Limb (tissue), 2 donors: ENCODE measurements around the gene C11orf68.

Experiments
- DNase-seq, 2 donors: peaks; one replicate each; pipeline ENCODE4 v3.0.0-alpha.2; 2016; ENCODE audit errors: extremely low spot score in 2 of 2

Gene C11orf68

DNA sequence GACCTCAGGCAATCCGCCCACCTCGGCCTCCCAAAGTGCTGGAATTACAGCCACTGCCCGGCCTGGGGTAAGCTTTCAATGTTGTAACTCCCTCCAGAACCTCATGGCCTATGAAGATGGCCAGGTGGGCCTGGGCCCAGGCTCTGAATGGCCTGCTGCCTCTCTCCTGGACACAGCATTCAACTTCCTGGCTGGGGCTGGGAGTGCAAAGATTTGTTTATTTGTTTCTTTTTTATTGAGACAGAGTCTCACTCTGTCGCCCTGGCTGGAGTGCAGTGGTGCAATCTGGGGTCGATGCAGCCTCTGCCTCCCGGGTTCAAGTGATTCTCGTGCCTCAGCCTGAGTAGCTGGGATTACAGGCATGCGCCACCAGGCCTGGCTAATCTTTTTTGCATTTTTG lies 25.9 kb upstream of the C11orf68 start:
- DNase-seq, result no peak

DNA sequence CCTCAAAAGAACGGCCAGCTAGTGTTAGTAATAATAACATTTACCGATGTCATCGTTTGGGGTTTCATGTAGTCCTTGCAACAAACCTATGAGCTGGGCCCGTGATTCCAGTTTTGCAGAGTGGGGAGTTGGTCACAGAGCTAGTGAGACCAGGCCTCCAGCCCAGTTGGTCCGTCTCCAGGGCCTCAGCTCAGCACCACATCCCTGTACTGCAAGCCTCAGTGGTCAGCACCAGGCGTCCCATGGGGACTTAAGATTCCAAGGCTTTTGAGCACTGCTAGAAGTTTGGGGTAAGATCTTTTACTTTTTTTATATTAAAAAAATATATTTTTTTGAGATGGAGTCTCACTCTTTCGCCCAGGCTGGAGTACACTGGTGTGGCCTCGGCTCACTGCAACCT lies 25.3 kb upstream of the C11orf68 start:
- no peak for DNase-seq

GRCh38 chr11:65942531-65942930 lies 23.7 kb upstream of the C11orf68 start:
- no peak for DNase-seq

DNA sequence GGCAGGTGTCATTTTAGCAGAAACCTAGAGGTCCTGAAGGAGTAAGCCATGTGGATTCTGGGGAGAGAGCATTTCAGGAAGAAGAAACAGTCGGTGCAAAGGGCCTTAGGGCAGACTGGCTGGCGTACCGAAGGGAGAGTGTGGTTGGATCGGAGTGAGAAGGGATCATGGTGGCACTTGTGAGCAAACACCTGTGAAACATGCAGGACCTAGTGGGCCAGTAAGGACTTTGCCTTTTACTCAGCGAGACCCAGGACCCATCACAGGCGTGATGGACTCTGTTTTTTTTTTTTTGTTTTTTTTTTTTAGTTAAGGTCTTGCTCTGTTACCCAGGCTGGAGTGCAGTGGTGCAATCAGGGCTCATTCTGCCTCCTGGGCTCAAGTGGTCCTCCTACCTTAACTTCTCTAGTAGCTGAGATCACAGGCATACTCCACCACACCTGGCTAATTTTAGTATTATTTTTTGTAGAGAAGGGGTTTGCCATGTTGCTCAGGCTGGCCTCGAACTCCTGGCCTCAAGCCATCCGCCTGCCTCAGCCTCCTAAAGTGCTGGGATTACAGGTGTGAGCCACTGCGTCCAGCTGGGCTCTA lies 23.0 kb upstream of the C11orf68 start:
- no peak for DNase-seq

GRCh38 chr11:65937766-65938165 lies 18.9 kb upstream of the C11orf68 start:
- no peak for DNase-seq

- DNase-seq, result peak in 1 of 2 donors; percentile 21
Measured at GRCh38 chr11:65934014-65934413, 15.2 kb upstream of the C11orf68 start.

GRCh38 chr11:65932558-65932919 lies 13.7 kb upstream of the C11orf68 start:
- no peak for DNase-seq

DNA sequence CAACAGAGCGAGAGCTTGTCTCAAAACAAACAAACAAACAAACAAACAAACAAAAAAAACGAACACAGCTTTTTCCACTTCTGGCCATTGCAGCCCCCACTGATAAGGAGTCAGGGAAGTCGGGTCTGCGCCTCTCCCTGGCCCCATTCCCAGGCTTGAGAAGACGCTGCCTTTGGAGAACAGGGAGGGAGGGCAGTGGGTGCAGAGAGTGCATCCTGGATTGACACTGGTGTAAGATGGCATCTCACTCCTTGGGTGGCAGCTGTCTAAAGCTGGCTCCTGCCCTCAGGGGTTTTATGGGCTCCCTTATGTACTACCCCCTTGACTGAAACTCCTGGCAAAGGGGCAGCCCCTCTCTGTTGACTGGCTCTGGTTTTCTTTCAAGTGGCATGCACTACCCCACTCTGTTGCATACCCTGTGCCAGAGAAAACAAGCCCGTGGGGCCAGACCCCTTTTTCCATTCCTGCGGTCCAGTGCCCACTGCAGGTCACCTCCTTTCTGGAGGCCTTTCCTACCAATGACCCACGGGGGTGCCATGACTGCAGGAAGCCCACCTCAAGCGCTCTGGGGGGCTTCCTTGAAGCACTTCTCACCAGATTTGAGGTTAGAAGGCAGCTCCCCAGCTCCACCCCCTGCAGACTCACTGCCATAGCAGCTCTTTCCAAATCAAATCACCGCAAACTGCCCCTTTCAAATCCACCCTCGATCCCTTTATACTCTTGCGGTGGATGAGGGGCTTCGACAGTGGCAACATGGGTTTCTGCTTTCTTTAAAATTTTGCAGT lies 13.1 kb upstream of the C11orf68 start:
- no peak for DNase-seq

DNA sequence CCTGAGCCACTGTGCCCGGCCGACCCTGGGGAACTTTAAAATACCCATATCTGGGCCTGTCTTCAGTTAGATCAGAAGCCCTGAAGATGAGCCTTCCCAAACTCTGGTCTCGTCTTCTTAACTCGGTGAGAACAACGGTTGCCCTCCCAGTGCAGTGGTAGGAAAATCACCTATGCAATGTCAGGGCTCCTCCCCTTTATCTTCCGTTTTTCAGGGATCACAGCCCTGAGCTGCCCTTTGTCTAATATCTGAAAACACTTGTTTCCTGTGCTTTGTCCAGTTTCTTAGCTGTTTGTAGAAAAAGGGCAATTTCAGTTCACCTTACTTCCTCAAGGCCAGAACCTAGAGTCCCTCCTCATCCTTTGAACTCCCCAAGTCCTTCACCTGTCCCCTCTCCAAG lies 9.8 kb upstream of the C11orf68 start:
- no peak for DNase-seq

DNA sequence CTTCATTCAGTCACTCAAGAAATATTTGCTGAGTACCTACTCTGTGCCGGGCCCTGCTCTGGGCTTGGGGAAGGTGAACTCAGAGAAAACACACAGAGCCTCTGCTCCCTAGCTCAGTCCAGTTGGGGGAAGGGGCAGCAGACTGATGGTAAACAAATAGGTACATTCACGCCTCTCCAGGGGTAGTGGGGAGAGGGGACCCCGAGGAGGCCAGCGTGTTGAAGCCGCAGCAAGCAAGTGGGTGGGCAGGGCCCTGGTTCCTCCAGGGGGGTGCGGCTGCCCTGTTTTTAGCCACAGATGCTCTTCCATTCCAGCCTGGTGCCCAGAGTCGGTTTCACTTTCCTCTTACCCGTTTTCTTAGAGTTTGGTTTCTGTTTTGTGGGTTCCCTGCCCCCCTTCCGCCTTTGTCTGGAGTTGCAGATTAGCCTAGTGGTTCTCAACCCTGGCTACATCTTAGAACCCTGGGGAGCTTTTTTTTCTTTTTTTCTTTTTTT lies 9.1 kb upstream of the C11orf68 start:
- DNase-seq, result no peak

- no peak for DNase-seq
Measured at GRCh38 chr11:65925397-65925796, 6.5 kb upstream of the C11orf68 start.

GRCh38 chr11:65922565-65922964 lies 3.7 kb upstream of the C11orf68 start:
- DNase-seq, result no peak

DNA sequence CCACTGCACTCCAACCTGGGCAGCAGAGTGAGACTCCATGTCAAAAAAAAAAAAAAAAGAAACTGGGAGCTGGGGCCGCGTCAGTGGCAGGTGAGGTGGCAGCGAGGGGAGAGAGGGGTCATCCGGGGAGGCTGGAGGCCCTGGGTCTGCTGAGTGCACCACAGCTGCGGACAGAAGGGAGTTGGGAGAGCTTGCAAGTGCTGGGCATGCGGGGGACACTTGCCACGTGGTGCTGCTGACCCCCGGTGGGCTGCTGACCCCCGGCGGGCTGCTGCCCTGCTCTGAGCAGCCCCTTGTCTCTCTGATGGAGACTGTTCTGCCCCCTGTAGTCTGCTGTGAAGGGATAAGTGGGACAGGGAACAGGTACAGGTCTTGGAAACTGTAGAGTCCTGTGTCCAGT lies 3.0 kb upstream of the C11orf68 start:
- no peak for DNase-seq

DNA sequence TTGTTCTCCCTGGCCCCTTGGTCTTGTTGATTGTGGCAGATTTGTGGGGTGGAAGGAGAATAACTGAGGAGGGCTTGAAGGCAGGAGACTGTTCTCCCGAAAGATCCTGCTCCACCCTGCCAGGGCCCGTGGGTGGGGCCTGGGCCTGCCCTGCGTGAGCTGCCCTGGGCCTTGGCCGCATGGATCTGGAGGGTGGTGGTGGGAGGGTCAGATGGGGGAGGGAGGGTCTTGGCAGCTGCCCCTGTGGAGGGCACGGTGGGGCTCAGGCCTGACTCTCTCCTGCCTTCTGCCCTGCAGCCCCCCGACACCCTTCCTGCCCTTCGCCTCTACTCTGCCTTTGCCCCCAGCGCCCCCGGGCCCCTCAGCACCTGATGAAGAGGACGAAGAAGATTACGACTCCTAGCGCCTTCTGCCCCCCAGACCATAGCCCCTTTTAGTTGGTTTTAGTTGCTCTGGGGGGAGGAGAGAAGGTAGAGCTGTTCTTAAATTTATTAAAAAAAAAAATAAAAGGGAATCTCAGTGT lies 2.2 kb upstream of the C11orf68 start:
- no peak for DNase-seq

DNA sequence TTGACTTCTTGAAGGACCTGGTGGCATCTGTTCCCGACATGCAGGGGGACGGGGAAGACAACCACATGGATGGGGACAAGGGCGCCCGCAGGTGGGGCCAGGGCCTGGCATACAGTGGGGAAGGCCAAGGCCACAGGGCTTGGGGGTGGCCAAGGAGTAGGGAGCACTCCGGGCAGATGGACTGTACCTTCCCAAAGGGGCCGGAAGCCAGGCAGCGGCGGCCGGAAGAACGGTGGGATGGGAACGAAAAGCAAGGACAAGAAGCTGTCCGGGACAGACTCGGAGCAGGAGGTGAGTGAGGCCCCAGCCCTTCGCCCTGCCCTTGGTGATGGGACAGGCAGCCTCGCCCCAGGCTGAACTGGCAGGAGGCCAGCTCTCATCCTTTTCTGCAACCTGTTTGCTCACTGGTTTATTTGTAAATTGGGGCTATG lies 1.5 kb upstream of the C11orf68 start:
- DNase-seq, result no peak

DNA sequence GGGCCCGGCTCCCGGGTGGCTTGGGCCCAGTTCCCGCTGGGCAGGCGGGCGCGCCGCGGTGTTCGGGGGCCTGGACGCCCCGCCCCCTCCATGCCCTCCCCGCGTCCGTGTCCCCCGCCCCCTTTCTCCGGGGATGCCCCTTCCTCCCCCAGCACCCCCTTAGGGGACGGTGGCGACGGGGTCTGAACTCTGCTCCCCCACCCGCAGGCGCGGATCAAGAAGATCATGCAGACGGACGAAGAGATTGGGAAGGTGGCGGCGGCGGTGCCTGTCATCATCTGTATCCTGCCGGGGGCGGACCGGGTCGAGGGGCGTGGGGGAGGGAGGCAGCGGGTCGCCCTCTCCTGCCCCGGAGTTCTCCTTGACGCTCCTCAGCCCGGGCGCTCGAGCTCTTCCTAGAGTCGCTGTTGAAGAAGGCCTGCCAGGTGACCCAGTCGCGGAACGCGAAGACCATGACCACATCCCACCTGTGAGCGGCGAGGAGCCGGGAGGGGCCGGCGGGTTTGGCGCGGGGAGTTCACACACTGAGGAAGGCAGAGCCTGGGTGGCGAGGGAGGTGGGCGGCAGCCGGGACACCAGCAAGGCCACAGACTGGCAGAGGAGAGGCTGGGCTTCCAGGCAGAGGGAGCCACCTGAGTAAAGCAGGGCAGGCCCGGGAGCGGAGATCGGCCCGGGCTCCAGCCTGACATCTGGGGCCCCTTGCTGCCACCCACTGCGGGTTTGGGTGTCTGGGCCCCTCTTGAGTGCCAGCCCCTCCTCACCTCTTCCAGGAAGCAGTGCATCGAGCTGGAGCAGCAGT lies 910 bp upstream of the C11orf68 start:
- no peak for DNase-seq

- peak; percentile 98 to 100 for DNase-seq
Measured at GRCh38 chr11:65919141-65919572, 295 bp upstream of the C11orf68 start, which contains the start of gene DRAP1. DRAP1 (plus strand) TSS chr11:65919426; CDS start chr11:65919502, 76 bp downstream.

- DNase-seq, result no peak
Measured at GRCh38 chr11:65917434-65918210, 1.2 kb downstream of the C11orf68 start.

- no peak for DNase-seq
Measured at GRCh38 chr11:65917077-65917433, 1.8 kb downstream of the C11orf68 start.

DNA sequence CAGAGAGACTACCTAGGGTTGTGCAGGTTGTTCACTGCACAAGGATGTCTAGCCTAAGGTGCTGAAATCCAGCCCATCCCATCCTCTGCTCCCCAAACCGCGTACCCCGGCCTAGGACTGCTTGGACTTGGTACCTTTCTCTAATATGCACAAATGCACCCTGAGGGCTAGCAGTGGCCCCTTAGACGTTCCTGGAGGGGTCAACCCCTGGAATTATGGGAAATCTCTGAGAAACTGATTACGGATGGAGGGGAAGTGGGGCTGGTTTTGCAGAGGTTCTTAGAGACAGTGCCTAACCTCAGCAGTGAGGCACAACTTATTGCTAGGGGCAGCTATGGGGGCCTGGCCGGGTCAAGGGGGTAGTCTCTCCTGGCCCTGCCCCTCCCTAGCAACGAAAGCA lies 2.5 kb downstream of the C11orf68 start:
- DNase-seq, result no peak

DNA sequence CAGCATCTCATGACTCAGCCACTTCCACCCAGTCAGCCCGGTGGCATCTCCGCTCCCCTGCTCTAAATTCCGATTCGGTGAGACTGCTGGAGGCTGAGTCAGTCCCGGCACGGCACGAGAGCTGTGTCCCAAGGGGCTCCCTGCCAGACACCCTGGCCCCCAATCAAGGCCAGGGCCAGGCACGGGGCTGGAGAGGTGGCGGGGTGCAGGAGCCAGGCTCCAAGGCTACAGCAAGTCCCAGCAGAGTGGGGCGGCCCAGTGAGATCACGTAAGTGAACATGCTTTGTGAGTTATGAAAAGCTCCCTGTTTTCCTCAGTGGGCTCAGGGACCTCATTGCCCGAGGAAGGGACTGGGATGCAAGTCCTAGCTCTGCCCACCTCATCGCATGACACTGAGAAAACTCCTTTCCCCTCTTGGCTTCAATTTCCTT lies 3.0 kb downstream of the C11orf68 start:
- DNase-seq, result no peak
